MM.1S (cell line): ENCODE results near the gene USP33.
A peak's percentile ranks its signal among the peaks of the same experiment; 100 is the strongest.

Experiments
- DNase-seq: peaks from one replicate; pipeline ENCODE4 v3.0.0-alpha.2; 2015
- H2AFZ ChIP-seq: fragments of 300-600 bp; sonication (generic); 2 replicates; pipeline ENCODE4 v1.6.0; 2016; ENCODE audit warnings: antibody characterized with exemption, low read length
- H3F3A ChIP-seq: fragments of 300-600 bp; sonication (generic); 2 replicates; pipeline ENCODE4 v1.6.1; 2016; ENCODE audit warnings: mild to moderate bottlenecking, antibody characterized with exemption, low read length, moderate library complexity, mixed read lengths; ENCODE audit not compliant: insufficient read depth
- H3K27ac ChIP-seq: fragments of 300-600 bp; sonication (generic); 2 replicates; pipeline ENCODE4 v1.5.1; 2016; ENCODE audit warnings: mild to moderate bottlenecking, low read length
- H3K27me3 ChIP-seq: fragments of 300-600 bp; sonication (generic); replicated peaks from 2 replicates; pipeline ENCODE4 v1.6.0; 2016; ENCODE audit warnings: low read length; ENCODE audit not compliant: insufficient read depth
- H3K36me3 ChIP-seq: fragments of 300-600 bp; sonication (generic); replicated peaks from 2 replicates; pipeline ENCODE4 v1.6.1; 2016; ENCODE audit warnings: mild to moderate bottlenecking, low read length, mixed read lengths; ENCODE audit not compliant: insufficient read depth
- H3K4me1 ChIP-seq: fragments of 300-600 bp; sonication (generic); 2 replicates; pipeline ENCODE4 v1.6.1; 2016; ENCODE audit warnings: low read length, mixed read lengths
- H3K4me2 ChIP-seq: fragments of 300-600 bp; sonication (generic); 2 replicates; pipeline ENCODE4 v1.6.0; 2016; ENCODE audit warnings: low read depth, low read length
- H3K4me3 ChIP-seq: fragments of 300-600 bp; sonication (generic); 2 replicates; pipeline ENCODE4 v1.5.1; 2016; ENCODE audit warnings: low read length, mixed read lengths
- H3K79me2 ChIP-seq: fragments of 300-600 bp; sonication (generic); 2 replicates; pipeline ENCODE4 v1.6.1; 2016; ENCODE audit warnings: mixed run types, low read length, mixed read lengths
- H3K9ac ChIP-seq: fragments of 300-600 bp; sonication (generic); 2 replicates; pipeline ENCODE4 v1.6.1; 2016; ENCODE audit warnings: low read length, mixed read lengths
- H3K9me2 ChIP-seq: fragments of 300-600 bp; sonication (generic); replicated peaks from 2 replicates; pipeline ENCODE4 v1.6.1; 2016; ENCODE audit warnings: mild to moderate bottlenecking, low read length, mixed read lengths; ENCODE audit not compliant: insufficient read depth
- H3K9me3 ChIP-seq: fragments of 300-600 bp; sonication (generic); replicated peaks from 2 replicates; pipeline ENCODE4 v1.6.1; 2016; ENCODE audit warnings: mild to moderate bottlenecking, low read length, mixed read lengths; ENCODE audit not compliant: insufficient read depth
- H4K20me1 ChIP-seq: fragments of 300-600 bp; sonication (generic); 2 replicates; pipeline ENCODE4 v1.6.1; 2016; ENCODE audit warnings: mild to moderate bottlenecking, low read length, moderate library complexity, mixed read lengths; ENCODE audit not compliant: insufficient read depth
- EZH2 ChIP-seq: fragments of 300-600 bp; sonication (generic); optimal IDR thresholded peaks from 2 replicates; pipeline ENCODE3; 2017; ENCODE audit warnings: low read depth, mild to moderate bottlenecking, antibody characterized with exemption, low read length, mixed read lengths
- EZH2phosphoT487 ChIP-seq: fragments of 300-600 bp; sonication (generic); IDR thresholded peaks from 2 replicates; pipeline ENCODE4 v1.6.1; 2018; ENCODE audit warnings: antibody characterized with exemption, low read length
- TF ChIP-seq, protein P1 (sequence below): fragments of 300-600 bp; sonication (generic); IDR thresholded peaks from 2 replicates; pipeline ENCODE4 v1.5.1; 2016; ENCODE audit warnings: antibody characterized with exemption, low read length, mixed read lengths

Gene USP33

DNA sequence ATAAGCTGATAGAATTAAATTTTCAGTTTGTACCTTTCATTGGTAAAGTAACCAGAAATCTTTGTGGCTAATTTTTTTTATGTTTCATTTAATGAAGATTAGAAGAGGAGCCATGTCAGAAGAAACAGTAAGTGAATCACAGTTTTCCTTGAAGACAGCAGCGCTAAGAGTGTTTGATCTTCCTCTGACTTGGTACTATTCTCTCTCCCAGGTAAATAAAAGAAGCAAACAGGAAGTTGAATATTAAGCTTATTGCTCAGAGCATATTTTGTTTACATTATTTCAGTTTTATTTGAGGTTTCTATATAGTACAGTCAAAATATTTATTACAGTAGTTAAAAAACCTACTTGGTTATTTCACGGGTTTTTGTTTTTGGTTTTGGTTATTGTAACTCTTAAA, 23.5 kb upstream of the USP33 start:
- no peak overlapping the region for H3K4me3 ChIP-seq
- no peak overlapping the region for H3K27ac ChIP-seq
- H3K36me3 ChIP-seq = 0 out of 2 replicates have a peak, but pooled peaks cover 2% of the 10 kb centered on the region
- no peaks in the 10 kb centered on the region for H3K9me3 ChIP-seq
- peaks cover 5% of the 10 kb centered on the region; the same call in 1 of the 2 replicates for H3K4me1 ChIP-seq
- H3K4me2 ChIP-seq = no peak overlapping the region
- no peak for DNase-seq
- no peaks in the 10 kb centered on the region for H3K27me3 ChIP-seq
- no peak for TF ChIP-seq EZH2phosphoT487
- TF ChIP-seq, protein P1, sequence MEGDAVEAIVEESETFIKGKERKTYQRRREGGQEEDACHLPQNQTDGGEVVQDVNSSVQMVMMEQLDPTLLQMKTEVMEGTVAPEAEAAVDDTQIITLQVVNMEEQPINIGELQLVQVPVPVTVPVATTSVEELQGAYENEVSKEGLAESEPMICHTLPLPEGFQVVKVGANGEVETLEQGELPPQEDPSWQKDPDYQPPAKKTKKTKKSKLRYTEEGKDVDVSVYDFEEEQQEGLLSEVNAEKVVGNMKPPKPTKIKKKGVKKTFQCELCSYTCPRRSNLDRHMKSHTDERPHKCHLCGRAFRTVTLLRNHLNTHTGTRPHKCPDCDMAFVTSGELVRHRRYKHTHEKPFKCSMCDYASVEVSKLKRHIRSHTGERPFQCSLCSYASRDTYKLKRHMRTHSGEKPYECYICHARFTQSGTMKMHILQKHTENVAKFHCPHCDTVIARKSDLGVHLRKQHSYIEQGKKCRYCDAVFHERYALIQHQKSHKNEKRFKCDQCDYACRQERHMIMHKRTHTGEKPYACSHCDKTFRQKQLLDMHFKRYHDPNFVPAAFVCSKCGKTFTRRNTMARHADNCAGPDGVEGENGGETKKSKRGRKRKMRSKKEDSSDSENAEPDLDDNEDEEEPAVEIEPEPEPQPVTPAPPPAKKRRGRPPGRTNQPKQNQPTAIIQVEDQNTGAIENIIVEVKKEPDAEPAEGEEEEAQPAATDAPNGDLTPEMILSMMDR = no peak
- H3F3A ChIP-seq = no peaks in the 10 kb centered on the region
- H3K9me2 ChIP-seq = no peaks in the 10 kb centered on the region
- no peak overlapping the region for H2AFZ ChIP-seq
- H3K79me2 ChIP-seq = peaks cover 40% of the 10 kb centered on the region
- no peak overlapping the region for H3K9ac ChIP-seq
- no peaks in the 10 kb centered on the region for H4K20me1 ChIP-seq

DNA sequence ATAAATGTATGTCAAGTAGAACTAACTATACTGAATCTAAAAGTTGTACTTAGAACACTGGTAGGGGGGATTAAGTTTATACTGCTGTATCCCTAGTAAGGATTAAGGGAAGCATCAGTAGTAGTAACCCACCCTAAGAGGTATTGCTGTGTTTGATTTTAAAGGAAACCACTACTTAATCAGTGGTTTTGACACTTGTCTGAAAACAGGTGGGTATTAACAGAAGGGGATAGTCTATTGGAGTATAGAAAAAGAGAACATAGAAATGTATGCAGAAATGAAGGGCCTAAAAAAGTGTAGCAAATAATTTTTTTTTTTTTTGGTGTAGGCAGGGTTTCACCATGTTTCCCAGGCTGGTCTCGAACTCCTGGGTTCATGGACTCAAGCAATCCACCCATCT, 22.0 kb upstream of the USP33 start:
- Histone ChIP-seq H4K20me1 (no peaks in the 10 kb centered on the region), H3K4me2 (no peak overlapping the region), H3K9ac (no peak overlapping the region), H3K9me3 (no peaks in the 10 kb centered on the region), H3K27ac (no peak overlapping the region), H3K4me1 (peaks cover 5% of the 10 kb centered on the region; the same call in 1 of the 2 replicates), H3F3A (no peaks in the 10 kb centered on the region), H3K9me2 (no peaks in the 10 kb centered on the region), H3K4me3 (no peak overlapping the region), H3K79me2 (peaks cover 40% of the 10 kb centered on the region), H2AFZ (no peak overlapping the region), H3K27me3 (no peaks in the 10 kb centered on the region), H3K36me3 (0 out of 2 replicates have a peak, but pooled peaks cover 2% of the 10 kb centered on the region)
- TF ChIP-seq EZH2phosphoT487 = no peak
- TF ChIP-seq, protein P1 = no peak
- no peak for TF ChIP-seq EZH2
- no peak for DNase-seq

DNA sequence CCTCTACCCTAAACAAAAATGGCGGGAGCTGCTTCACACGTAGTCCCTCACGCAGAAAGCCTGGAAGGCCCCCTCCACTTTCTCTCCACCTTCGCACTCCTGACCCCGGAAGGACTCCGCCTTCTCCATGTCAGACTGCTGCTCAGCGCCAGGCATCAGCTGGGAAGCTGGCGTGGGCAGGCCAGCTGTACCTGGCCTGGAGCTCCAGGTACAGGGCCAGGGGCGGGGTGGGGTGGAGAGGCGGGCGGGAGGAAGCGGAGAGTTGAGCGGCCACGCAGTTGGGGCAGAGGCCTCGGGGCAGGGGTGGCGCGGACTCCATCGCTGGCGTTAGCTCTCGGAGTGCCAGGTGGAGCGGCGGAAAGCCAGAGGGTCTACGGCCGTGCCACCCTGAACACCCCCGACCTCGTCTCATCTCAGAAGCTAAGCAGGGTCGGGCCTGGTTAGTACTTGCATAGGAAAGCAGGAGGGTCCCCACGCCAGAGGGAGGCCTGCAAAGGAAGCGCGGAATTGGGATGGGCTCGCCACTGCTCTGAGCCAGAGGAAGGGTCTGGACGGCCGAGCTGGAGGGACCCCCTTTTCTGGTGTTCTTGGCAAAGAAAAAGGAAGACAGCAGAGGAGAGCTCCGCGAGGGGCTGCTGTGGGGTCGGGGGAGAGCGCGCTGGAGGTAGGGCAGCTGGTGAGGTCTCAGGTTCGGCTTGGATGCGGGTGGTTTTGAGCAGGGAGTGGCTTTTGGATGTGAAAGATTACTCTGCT, 20.1 kb upstream of the USP33 start, which contains the start of gene MIGA1:
MIGA1 (plus strand) TSS at position 121 of the 753 bp plus-strand sequence. CDS start 3,604 bp downstream, outside the sequence.
- peaks cover 5% of the 10 kb centered on the region; the same call in 1 of the 2 replicates for H3K4me1 ChIP-seq
- peak; percentile 88 for DNase-seq
- H2AFZ ChIP-seq = peak within 1 kb of the TSS; percentile 78
- no peaks in the 10 kb centered on the region for H3K9me2 ChIP-seq
- H3K79me2 ChIP-seq = peaks cover 40% of the 10 kb centered on the region
- H4K20me1 ChIP-seq = no peaks in the 10 kb centered on the region
- no peaks in the 10 kb centered on the region for H3F3A ChIP-seq
- 0 out of 2 replicates have a peak, but pooled peaks cover 2% of the 10 kb centered on the region for H3K36me3 ChIP-seq
- TF ChIP-seq, protein P1 = no peak
- TF ChIP-seq EZH2phosphoT487 = no peak
- TF ChIP-seq EZH2 = no peak
- H3K27ac ChIP-seq = no peak within 1 kb of the TSS; the same call in 1 of the 2 replicates
- H3K4me2 ChIP-seq = peak within 1 kb of the TSS; percentile 64
- H3K27me3 ChIP-seq = no peaks in the 10 kb centered on the region
- peak within 1 kb of the TSS; percentile 62 for H3K9ac ChIP-seq
- peak within 1 kb of the TSS; percentile 86 for H3K4me3 ChIP-seq
- H3K9me3 ChIP-seq = no peaks in the 10 kb centered on the region
